ENCODE measurements around the gene SNX22.
"Not testable (repeated sequence)": the region's sequence is repeated elsewhere in the genome, so short reads cannot be mapped to it uniquely, and the experiment has no call there.

SNX22 gene

GRCh38 chr15:64151727-64152506, at the start of gene SNX22:
Gene SNX22, plus strand, starts transcription at chr15:64151731. Its CDS starts 45 bp downstream, at chr15:64151776.
- Histone ChIP-seq H3K9ac (ENCODE audit: low read depth, low read length) (peak within 1 kb of the TSS; percentile 54), H3K36me3 (ENCODE audit: control insufficient read depth, insufficient read depth, low read length) (peaks cover 15% of the 10 kb centered on the region), H3K4me1 (ENCODE audit: control insufficient read depth, insufficient read depth, low read length) (peaks cover 2% of the 10 kb centered on the region)

GRCh38 chr15:64102497-64102896, 49.0 kb upstream of the SNX22 start:
- Histone ChIP-seq H3K9ac (ENCODE audit: low read depth, low read length) (no peak overlapping the region), H3K36me3 (ENCODE audit: control insufficient read depth, insufficient read depth, low read length) (no peaks in the 10 kb centered on the region), H3K27me3 (ENCODE audit: control insufficient read depth, insufficient read depth, low read length) (no peaks in the 10 kb centered on the region), H3K9me3 (ENCODE audit: control insufficient read depth, insufficient read depth, low read length) (no peaks in the 10 kb centered on the region), H3K4me1 (ENCODE audit: control insufficient read depth, insufficient read depth, low read length) (no peaks in the 10 kb centered on the region), H3K4me3 (ENCODE audit: low read depth, low read length) (no peak overlapping the region)

More at GRCh38 chr15:64151727-64152506, at the start of gene SNX22:
- H3K4me3 ChIP-seq (ENCODE audit: low read depth, low read length), result peak within 1 kb of the TSS; percentile 75
- no peaks in the 10 kb centered on the region for H3K9me3 ChIP-seq (ENCODE audit: control insufficient read depth, insufficient read depth, low read length)
- H3K27me3 ChIP-seq (ENCODE audit: control insufficient read depth, insufficient read depth, low read length), result peaks cover 15% of the 10 kb centered on the region

- Histone ChIP-seq H3K9me3 (ENCODE audit: control insufficient read depth, insufficient read depth, low read length) (no peaks in the 10 kb centered on the region), H3K4me1 (ENCODE audit: control insufficient read depth, insufficient read depth, low read length) (no peaks in the 10 kb centered on the region), H3K27me3 (ENCODE audit: control insufficient read depth, insufficient read depth, low read length) (no peaks in the 10 kb centered on the region), H3K9ac (ENCODE audit: low read depth, low read length) (no peak overlapping the region), H3K4me3 (ENCODE audit: low read depth, low read length) (no peak overlapping the region), H3K36me3 (ENCODE audit: control insufficient read depth, insufficient read depth, low read length) (no peaks in the 10 kb centered on the region)
Observed at GRCh38 chr15:64105113-64105704, 46.3 kb upstream of the SNX22 start.

GRCh38 chr15:64107337-64107736, 44.2 kb upstream of the SNX22 start:
- no peaks in the 10 kb centered on the region for H3K9me3 ChIP-seq (ENCODE audit: control insufficient read depth, insufficient read depth, low read length)
- no peaks in the 10 kb centered on the region for H3K36me3 ChIP-seq (ENCODE audit: control insufficient read depth, insufficient read depth, low read length)
- H3K27me3 ChIP-seq (ENCODE audit: control insufficient read depth, insufficient read depth, low read length), result no peaks in the 10 kb centered on the region
- no peak overlapping the region for H3K4me3 ChIP-seq (ENCODE audit: low read depth, low read length)
- no peak overlapping the region for H3K9ac ChIP-seq (ENCODE audit: low read depth, low read length)
- H3K4me1 ChIP-seq (ENCODE audit: control insufficient read depth, insufficient read depth, low read length), result peaks cover 4% of the 10 kb centered on the region

GRCh38 chr15:64110108-64110701, 41.3 kb upstream of the SNX22 start:
- H3K27me3 ChIP-seq (ENCODE audit: control insufficient read depth, insufficient read depth, low read length); H3K4me1 ChIP-seq (ENCODE audit: control insufficient read depth, insufficient read depth, low read length); H3K9me3 ChIP-seq (ENCODE audit: control insufficient read depth, insufficient read depth, low read length); H3K9ac ChIP-seq (ENCODE audit: low read depth, low read length); H3K36me3 ChIP-seq (ENCODE audit: control insufficient read depth, insufficient read depth, low read length); H3K4me3 ChIP-seq (ENCODE audit: low read depth, low read length): not testable (repeated sequence)

GRCh38 chr15:64110950-64111678, 40.4 kb upstream of the SNX22 start:
- no peaks in the 10 kb centered on the region for H3K27me3 ChIP-seq (ENCODE audit: control insufficient read depth, insufficient read depth, low read length)
- H3K9me3 ChIP-seq (ENCODE audit: control insufficient read depth, insufficient read depth, low read length), result no peaks in the 10 kb centered on the region
- H3K36me3 ChIP-seq (ENCODE audit: control insufficient read depth, insufficient read depth, low read length), result no peaks in the 10 kb centered on the region
- peaks cover 7% of the 10 kb centered on the region for H3K4me1 ChIP-seq (ENCODE audit: control insufficient read depth, insufficient read depth, low read length)
- no peak overlapping the region for H3K4me3 ChIP-seq (ENCODE audit: low read depth, low read length)
- no peak overlapping the region for H3K9ac ChIP-seq (ENCODE audit: low read depth, low read length)

GRCh38 chr15:64111679-64112050, 39.9 kb upstream of the SNX22 start:
- no peaks in the 10 kb centered on the region for H3K27me3 ChIP-seq (ENCODE audit: control insufficient read depth, insufficient read depth, low read length)
- H3K4me1 ChIP-seq (ENCODE audit: control insufficient read depth, insufficient read depth, low read length), result peaks cover 7% of the 10 kb centered on the region
- H3K9ac ChIP-seq (ENCODE audit: low read depth, low read length), result no peak overlapping the region
- no peaks in the 10 kb centered on the region for H3K36me3 ChIP-seq (ENCODE audit: control insufficient read depth, insufficient read depth, low read length)
- H3K9me3 ChIP-seq (ENCODE audit: control insufficient read depth, insufficient read depth, low read length), result no peaks in the 10 kb centered on the region
- H3K4me3 ChIP-seq (ENCODE audit: low read depth, low read length), result no peak overlapping the region

GRCh38 chr15:64112073-64112772, 39.3 kb upstream of the SNX22 start:
- peaks cover 7% of the 10 kb centered on the region for H3K4me1 ChIP-seq (ENCODE audit: control insufficient read depth, insufficient read depth, low read length)
- H3K27me3 ChIP-seq (ENCODE audit: control insufficient read depth, insufficient read depth, low read length), result no peaks in the 10 kb centered on the region
- H3K9me3 ChIP-seq (ENCODE audit: control insufficient read depth, insufficient read depth, low read length), result no peaks in the 10 kb centered on the region
- no peak overlapping the region for H3K4me3 ChIP-seq (ENCODE audit: low read depth, low read length)
- H3K36me3 ChIP-seq (ENCODE audit: control insufficient read depth, insufficient read depth, low read length), result no peaks in the 10 kb centered on the region
- H3K9ac ChIP-seq (ENCODE audit: low read depth, low read length), result no peak overlapping the region

GRCh38 chr15:64112904-64113303, 38.6 kb upstream of the SNX22 start:
- Histone ChIP-seq H3K27me3 (ENCODE audit: control insufficient read depth, insufficient read depth, low read length) (no peaks in the 10 kb centered on the region), H3K9ac (ENCODE audit: low read depth, low read length) (no peak overlapping the region), H3K9me3 (ENCODE audit: control insufficient read depth, insufficient read depth, low read length) (no peaks in the 10 kb centered on the region), H3K4me1 (ENCODE audit: control insufficient read depth, insufficient read depth, low read length) (peaks cover 7% of the 10 kb centered on the region), H3K36me3 (ENCODE audit: control insufficient read depth, insufficient read depth, low read length) (no peaks in the 10 kb centered on the region), H3K4me3 (ENCODE audit: low read depth, low read length) (no peak overlapping the region)

- Histone ChIP-seq H3K4me1 (ENCODE audit: control insufficient read depth, insufficient read depth, low read length) (no peaks in the 10 kb centered on the region), H3K9ac (ENCODE audit: low read depth, low read length) (no peak overlapping the region), H3K27me3 (ENCODE audit: control insufficient read depth, insufficient read depth, low read length) (no peaks in the 10 kb centered on the region), H3K9me3 (ENCODE audit: control insufficient read depth, insufficient read depth, low read length) (no peaks in the 10 kb centered on the region), H3K36me3 (ENCODE audit: control insufficient read depth, insufficient read depth, low read length) (peaks cover 3% of the 10 kb centered on the region), H3K4me3 (ENCODE audit: low read depth, low read length) (no peak overlapping the region)
Observed at GRCh38 chr15:64117759-64118487, 33.6 kb upstream of the SNX22 start.

- H3K9me3 ChIP-seq (ENCODE audit: control insufficient read depth, insufficient read depth, low read length); H3K27me3 ChIP-seq (ENCODE audit: control insufficient read depth, insufficient read depth, low read length); H3K9ac ChIP-seq (ENCODE audit: low read depth, low read length); H3K36me3 ChIP-seq (ENCODE audit: control insufficient read depth, insufficient read depth, low read length); H3K4me3 ChIP-seq (ENCODE audit: low read depth, low read length); H3K4me1 ChIP-seq (ENCODE audit: control insufficient read depth, insufficient read depth, low read length): not testable (repeated sequence)
Observed at GRCh38 chr15:64120322-64120721, 31.2 kb upstream of the SNX22 start.

Measured in iPS-15b (cell line).